GM12872 (cell line): ENCODE measurements around the gene SORCS1.

Experiments
- CTCF ChIP-seq: IDR thresholded peaks from 3 replicates; pipeline ENCODE4 v1.5.1; 2011; ENCODE audit warnings: low read depth, mild to moderate bottlenecking, low read length, moderate library complexity; ENCODE audit not compliant: insufficient read depth

SORCS1 gene

GRCh38 chr10:106982268-106982667 is 182.2 kb downstream of the SORCS1 start:
- no peak for TF ChIP-seq CTCF

GRCh38 chr10:106981452-106982075 is 182.9 kb downstream of the SORCS1 start:
- no peak for TF ChIP-seq CTCF

- peak; percentile 38; the same call in 1 of the 3 replicates for TF ChIP-seq CTCF
Observed at GRCh38 chr10:106980495-106981451, 183.7 kb downstream of the SORCS1 start.

- no peak for TF ChIP-seq CTCF
Observed at GRCh38 chr10:106978756-106979155, 185.8 kb downstream of the SORCS1 start.

- no peak for TF ChIP-seq CTCF
Observed at GRCh38 chr10:106973716-106974115, 190.8 kb downstream of the SORCS1 start.

GRCh38 chr10:106973288-106973687 is 191.2 kb downstream of the SORCS1 start:
- no peak for TF ChIP-seq CTCF

- no peak for TF ChIP-seq CTCF
Observed at GRCh38 chr10:106972381-106972780, 192.1 kb downstream of the SORCS1 start.
